ENCODE results near the gene PLSCR2.
A peak's percentile ranks its signal among the peaks of the same experiment; 100 is the strongest.

PLSCR2 gene

GRCh38 chr3:146493761-146494160 lies 24.4 kb upstream of the PLSCR2 start:
- no CpG with 5 or more reads among the region's 2 CpGs for WGBS (ENCODE audit: extremely low coverage, insufficient coverage, insufficient read length)
- H2AFZ ChIP-seq (ENCODE audit: insufficient read depth, low read length, poor library complexity) = no peak overlapping the region
- no peak overlapping the region for H3K27ac ChIP-seq (ENCODE audit: low read depth, low read length)
- no peaks in the 10 kb centered on the region for H3K27me3 ChIP-seq (ENCODE audit: insufficient read depth, low read length)
- H4K91ac ChIP-seq (ENCODE audit: low read depth, low read length) = no peak overlapping the region
- no peak overlapping the region for H3K4me2 ChIP-seq (ENCODE audit: low read length)
- H3K79me1 ChIP-seq (ENCODE audit: low read length) = no peaks in the 10 kb centered on the region
- H2BK12ac ChIP-seq (ENCODE audit: low read length) = no peak overlapping the region
- H2AK5ac ChIP-seq (ENCODE audit: low read length) = no peak overlapping the region
- H4K8ac ChIP-seq (ENCODE audit: low read depth, low read length) = no peak overlapping the region
- no peak overlapping the region for H4K12ac ChIP-seq (ENCODE audit: low read depth, low read length)
- no peak overlapping the region for H3K23ac ChIP-seq (ENCODE audit: low read length)
- H3K4me1 ChIP-seq (ENCODE audit: control insufficient read depth in 1 of 2, insufficient read depth in 2 of 2, low read length in 2 of 2) = no peaks in the 10 kb centered on the region
- no peak overlapping the region for H3K4me3 ChIP-seq (ENCODE audit: low read depth, low read length)
- H2BK5ac ChIP-seq (ENCODE audit: low read depth, low read length, poor library complexity) = no peak overlapping the region
- H3K18ac ChIP-seq (ENCODE audit: low read length) = no peak overlapping the region
- H3K14ac ChIP-seq (ENCODE audit: low read length) = no peak overlapping the region
- no peaks in the 10 kb centered on the region for H3K79me2 ChIP-seq (ENCODE audit: control insufficient read depth, insufficient read depth, low read length, poor library complexity)
- no peak overlapping the region for H3K9ac ChIP-seq (ENCODE audit: low read length)
- H3K36me3 ChIP-seq (ENCODE audit: control insufficient read depth in 1 of 2, insufficient read depth in 2 of 2, low read length in 2 of 2) = no peaks in the 10 kb centered on the region
- H2BK120ac ChIP-seq (ENCODE audit: insufficient read depth, low read length, poor library complexity) = no peak overlapping the region
- no peak overlapping the region for H3K4ac ChIP-seq (ENCODE audit: low read depth, low read length)
- no peaks in the 10 kb centered on the region for H3K9me3 ChIP-seq (ENCODE audit: insufficient read depth, low read depth, low read length)
- DNase-seq = no peak

GRCh38 chr3:146493221-146493620 lies 23.9 kb upstream of the PLSCR2 start:
- no peak for DNase-seq
- Histone ChIP-seq H3K79me1 (ENCODE audit: low read length) (no peaks in the 10 kb centered on the region), H2BK5ac (ENCODE audit: low read depth, low read length, poor library complexity) (no peak overlapping the region), H4K12ac (ENCODE audit: low read depth, low read length) (no peak overlapping the region), H3K79me2 (ENCODE audit: control insufficient read depth, insufficient read depth, low read length, poor library complexity) (no peaks in the 10 kb centered on the region), H4K91ac (ENCODE audit: low read depth, low read length) (no peak overlapping the region), H3K4ac (ENCODE audit: low read depth, low read length) (no peak overlapping the region), H2AK5ac (ENCODE audit: low read length) (no peak overlapping the region), H2BK12ac (ENCODE audit: low read length) (no peak overlapping the region), H3K23ac (ENCODE audit: low read length) (no peak overlapping the region), H3K4me1 (ENCODE audit: control insufficient read depth in 1 of 2, insufficient read depth in 2 of 2, low read length in 2 of 2) (no peaks in the 10 kb centered on the region), H3K4me2 (ENCODE audit: low read length) (no peak overlapping the region), H3K27me3 (ENCODE audit: insufficient read depth, low read length) (no peaks in the 10 kb centered on the region), H3K4me3 (ENCODE audit: low read depth, low read length) (no peak overlapping the region), H2AFZ (ENCODE audit: insufficient read depth, low read length, poor library complexity) (no peak overlapping the region), H3K9ac (ENCODE audit: low read length) (no peak overlapping the region), H3K14ac (ENCODE audit: low read length) (no peak overlapping the region), H2BK120ac (ENCODE audit: insufficient read depth, low read length, poor library complexity) (no peak overlapping the region), H4K8ac (ENCODE audit: low read depth, low read length) (no peak overlapping the region), H3K36me3 (ENCODE audit: control insufficient read depth in 1 of 2, insufficient read depth in 2 of 2, low read length in 2 of 2) (no peaks in the 10 kb centered on the region), H3K18ac (ENCODE audit: low read length) (no peak overlapping the region), H3K9me3 (ENCODE audit: insufficient read depth, low read depth, low read length) (no peaks in the 10 kb centered on the region), H3K27ac (ENCODE audit: low read depth, low read length) (no peak overlapping the region)
- no CpG with 5 or more reads among the region's 2 CpGs for WGBS (ENCODE audit: extremely low coverage, insufficient coverage, insufficient read length)

GRCh38 chr3:146491303-146491702 lies 21.9 kb upstream of the PLSCR2 start:
- Histone ChIP-seq H4K8ac (ENCODE audit: low read depth, low read length) (no peak overlapping the region), H3K4ac (ENCODE audit: low read depth, low read length) (no peak overlapping the region), H2BK5ac (ENCODE audit: low read depth, low read length, poor library complexity) (no peak overlapping the region), H2AFZ (ENCODE audit: insufficient read depth, low read length, poor library complexity) (no peak overlapping the region), H3K4me1 (ENCODE audit: control insufficient read depth in 1 of 2, insufficient read depth in 2 of 2, low read length in 2 of 2) (no peaks in the 10 kb centered on the region), H3K18ac (ENCODE audit: low read length) (no peak overlapping the region), H2BK120ac (ENCODE audit: insufficient read depth, low read length, poor library complexity) (no peak overlapping the region), H2BK12ac (ENCODE audit: low read length) (no peak overlapping the region), H3K36me3 (ENCODE audit: control insufficient read depth in 1 of 2, insufficient read depth in 2 of 2, low read length in 2 of 2) (no peaks in the 10 kb centered on the region), H3K27ac (ENCODE audit: low read depth, low read length) (no peak overlapping the region), H3K14ac (ENCODE audit: low read length) (no peak overlapping the region), H3K9me3 (ENCODE audit: insufficient read depth, low read depth, low read length) (no peaks in the 10 kb centered on the region), H3K9ac (ENCODE audit: low read length) (no peak overlapping the region), H3K4me3 (ENCODE audit: low read depth, low read length) (no peak overlapping the region), H4K12ac (ENCODE audit: low read depth, low read length) (no peak overlapping the region), H3K23ac (ENCODE audit: low read length) (no peak overlapping the region), H3K27me3 (ENCODE audit: insufficient read depth, low read length) (no peaks in the 10 kb centered on the region), H3K79me2 (ENCODE audit: control insufficient read depth, insufficient read depth, low read length, poor library complexity) (no peaks in the 10 kb centered on the region), H3K79me1 (ENCODE audit: low read length) (no peaks in the 10 kb centered on the region), H2AK5ac (ENCODE audit: low read length) (no peak overlapping the region), H4K91ac (ENCODE audit: low read depth, low read length) (no peak overlapping the region), H3K4me2 (ENCODE audit: low read length) (no peak overlapping the region)
- WGBS (ENCODE audit: extremely low coverage, insufficient coverage, insufficient read length) = no CpG with 5 or more reads among the region's 2 CpGs
- DNase-seq = peak in 1 of 2 donors; percentile 29

GRCh38 chr3:146485297-146485696 lies 15.9 kb upstream of the PLSCR2 start:
- Histone ChIP-seq H4K91ac (ENCODE audit: low read depth, low read length) (no peak overlapping the region), H3K4me3 (ENCODE audit: low read depth, low read length) (no peak overlapping the region), H4K12ac (ENCODE audit: low read depth, low read length) (no peak overlapping the region), H3K4ac (ENCODE audit: low read depth, low read length) (no peak overlapping the region), H2BK12ac (ENCODE audit: low read length) (no peak overlapping the region), H2BK120ac (ENCODE audit: insufficient read depth, low read length, poor library complexity) (no peak overlapping the region), H3K23ac (ENCODE audit: low read length) (no peak overlapping the region), H3K27me3 (ENCODE audit: insufficient read depth, low read length) (no peaks in the 10 kb centered on the region), H4K8ac (ENCODE audit: low read depth, low read length) (no peak overlapping the region), H3K79me1 (ENCODE audit: low read length) (no peaks in the 10 kb centered on the region), H2AFZ (ENCODE audit: insufficient read depth, low read length, poor library complexity) (no peak overlapping the region), H3K9me3 (ENCODE audit: insufficient read depth, low read depth, low read length) (no peaks in the 10 kb centered on the region), H3K4me2 (ENCODE audit: low read length) (no peak overlapping the region), H3K27ac (ENCODE audit: low read depth, low read length) (no peak overlapping the region), H3K18ac (ENCODE audit: low read length) (no peak overlapping the region), H3K14ac (ENCODE audit: low read length) (no peak overlapping the region), H2BK5ac (ENCODE audit: low read depth, low read length, poor library complexity) (no peak overlapping the region), H3K36me3 (ENCODE audit: control insufficient read depth in 1 of 2, insufficient read depth in 2 of 2, low read length in 2 of 2) (no peaks in the 10 kb centered on the region), H3K79me2 (ENCODE audit: control insufficient read depth, insufficient read depth, low read length, poor library complexity) (no peaks in the 10 kb centered on the region), H3K4me1 (ENCODE audit: control insufficient read depth in 1 of 2, insufficient read depth in 2 of 2, low read length in 2 of 2) (peaks cover 0 to 3% of the 10 kb centered on the region in 2 experiments), H2AK5ac (ENCODE audit: low read length) (no peak overlapping the region), H3K9ac (ENCODE audit: low read length) (no peak overlapping the region)
- DNase-seq = no peak

All from trophoblast cell (in vitro differentiated cells and primary cell).